GM20000 (cell line): ENCODE measurements around the gene OR52B2.

Experiments used
- DNase-seq: peaks from one replicate; pipeline ENCODE4 v3.0.0; 2012; ENCODE audit warnings: low spot score
- CTCF ChIP-seq: IDR thresholded peaks from 2 replicates; pipeline ENCODE4 v1.5.1; 2012; ENCODE audit warnings: mild to moderate bottlenecking, control low read depth; ENCODE audit errors: extremely low read depth, missing control alignments

Gene OR52B2

GRCh38 chr11:6206456-6207180 lies 36.5 kb upstream of the OR52B2 start:
- DNase-seq = no peak
- TF ChIP-seq CTCF = no peak

GRCh38 chr11:6205366-6205765 lies 35.2 kb upstream of the OR52B2 start, which contains the start of gene C11orf42:
TSS of gene C11orf42 (plus strand) at chr11:6205557. CDS start at chr11:6205616, 59 bp downstream.
- DNase-seq = no peak
- no peak for TF ChIP-seq CTCF

- TF ChIP-seq CTCF = no peak
Measured at GRCh38 chr11:6204706-6205105, 34.6 kb upstream of the OR52B2 start.

GRCh38 chr11:6203327-6203726 lies 33.2 kb upstream of the OR52B2 start:
- peak; percentile 38 for DNase-seq
- no peak for TF ChIP-seq CTCF

More at GRCh38 chr11:6204706-6205105, 34.6 kb upstream of the OR52B2 start:
- DNase-seq = no peak

- DNase-seq = no peak
- TF ChIP-seq CTCF = no peak
Measured at GRCh38 chr11:6202041-6202440, 31.9 kb upstream of the OR52B2 start.

- DNase-seq = no peak
- TF ChIP-seq CTCF = no peak
Measured at GRCh38 chr11:6201481-6201880, 31.4 kb upstream of the OR52B2 start.

- DNase-seq = no peak
- TF ChIP-seq CTCF = no peak
Measured at GRCh38 chr11:6200975-6201374, 30.8 kb upstream of the OR52B2 start.
